ENCODE data around the gene FAHD1.
"Not testable (repeated sequence)": the region's sequence is repeated elsewhere in the genome, so short reads cannot be mapped to it uniquely, and the experiment has no call there.

FAHD1 gene

GRCh38 chr16:1870365-1871082 is 43.5 kb downstream of the FAHD1 start:
- Histone ChIP-seq H3K4me3 (ENCODE audit: low read length) (no peak overlapping the region), H3K4me1 (ENCODE audit: control insufficient read depth, insufficient read depth, low read length) (peaks cover 2% of the 10 kb centered on the region; the same call in 1 of the 2 replicates), H3K27me3 (ENCODE audit: control insufficient read depth, insufficient read depth, low read length) (no peaks in the 10 kb centered on the region; the same call in 1 of the 2 replicates), H3K9me3 (ENCODE audit: control insufficient read depth, insufficient read depth, low read length) (no peaks in the 10 kb centered on the region), H3K36me3 (ENCODE audit: control insufficient read depth, insufficient read depth, low read length) (no peaks in the 10 kb centered on the region), H3K27ac (ENCODE audit: low read length) (no peak overlapping the region)
- WGBS (ENCODE audit: insufficient coverage, insufficient read length), result no CpG with 5 or more reads among the region's 9 CpGs
- DNase-seq (ENCODE audit: low read depth, low spot score), result no peak

GRCh38 chr16:1871974-1872635 is 45.1 kb downstream of the FAHD1 start, which contains the start of gene MEIOB:
TSS of gene MEIOB (minus strand) at chr16:1872164. CDS start at chr16:1868175, 3,989 bp downstream.
- DNase-seq (ENCODE audit: low read depth, low spot score), result peak; percentile 18
- H3K27me3 ChIP-seq (ENCODE audit: control insufficient read depth, insufficient read depth, low read length), result no peaks in the 10 kb centered on the region; the same call in 1 of the 2 replicates
- H3K36me3 ChIP-seq (ENCODE audit: control insufficient read depth, insufficient read depth, low read length), result no peaks in the 10 kb centered on the region
- H3K27ac ChIP-seq (ENCODE audit: low read length), result no peak within 1 kb of the TSS
- WGBS (ENCODE audit: insufficient coverage, insufficient read length), result no CpG with 5 or more reads among the region's 68 CpGs
- H3K4me3 ChIP-seq (ENCODE audit: low read length), result peak within 1 kb of the TSS; percentile 29; the same call in 1 of the 2 replicates
- H3K4me1 ChIP-seq (ENCODE audit: control insufficient read depth, insufficient read depth, low read length), result peaks cover 2% of the 10 kb centered on the region; the same call in 1 of the 2 replicates
- no peaks in the 10 kb centered on the region for H3K9me3 ChIP-seq (ENCODE audit: control insufficient read depth, insufficient read depth, low read length)

DNA sequence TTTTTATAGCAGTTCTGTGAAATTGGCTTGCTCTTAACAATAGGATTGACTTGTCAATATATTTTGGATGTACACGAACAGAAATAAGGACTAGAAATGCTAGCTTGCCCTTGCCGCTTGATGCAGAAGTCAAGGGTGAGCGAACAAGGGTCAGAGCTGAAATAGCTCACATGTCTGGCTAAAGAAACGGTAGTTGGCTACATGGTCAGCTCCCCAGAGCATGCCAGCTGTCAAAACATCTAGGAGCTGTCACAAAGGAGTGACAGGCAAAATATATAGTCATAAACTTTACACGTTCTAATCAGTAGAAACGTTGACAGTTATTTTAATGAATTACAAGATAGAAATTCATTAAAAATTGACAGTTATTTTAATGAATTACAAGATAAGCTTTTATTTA is 47.8 kb downstream of the FAHD1 start:
- Histone ChIP-seq H3K27me3 (ENCODE audit: control insufficient read depth, insufficient read depth, low read length) (no peaks in the 10 kb centered on the region; the same call in 1 of the 2 replicates), H3K27ac (ENCODE audit: low read length) (no peak overlapping the region), H3K9me3 (ENCODE audit: control insufficient read depth, insufficient read depth, low read length) (no peaks in the 10 kb centered on the region), H3K4me3 (ENCODE audit: low read length) (no peak overlapping the region), H3K36me3 (ENCODE audit: control insufficient read depth, insufficient read depth, low read length) (no peaks in the 10 kb centered on the region), H3K4me1 (ENCODE audit: control insufficient read depth, insufficient read depth, low read length) (peaks cover 2% of the 10 kb centered on the region; the same call in 1 of the 2 replicates)
- no CpG with 5 or more reads among the region's 6 CpGs for WGBS (ENCODE audit: insufficient coverage, insufficient read length)
- DNase-seq (ENCODE audit: low read depth, low spot score), result no peak

DNA sequence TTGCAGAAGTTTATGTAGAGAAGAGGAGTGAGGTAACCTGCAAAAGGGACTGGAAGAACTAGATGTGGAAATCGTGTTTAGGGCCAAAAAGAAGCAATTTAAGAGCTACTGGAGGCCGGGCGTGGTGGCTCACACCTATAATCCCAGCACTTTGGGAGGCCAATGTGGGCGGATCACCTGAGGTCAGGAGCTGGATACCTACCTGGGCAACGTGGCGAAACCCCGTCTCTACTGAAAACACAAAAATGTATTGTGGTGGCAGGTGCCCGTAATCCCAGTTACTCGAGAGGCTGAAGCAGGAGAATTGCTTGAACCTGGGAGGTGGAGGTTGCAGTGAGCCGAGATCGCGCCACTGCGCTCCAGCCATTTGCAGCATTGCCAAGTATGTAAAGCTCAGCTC is 49.1 kb downstream of the FAHD1 start:
- H3K4me3 ChIP-seq (ENCODE audit: low read length); H3K9me3 ChIP-seq (ENCODE audit: control insufficient read depth, insufficient read depth, low read length); H3K4me1 ChIP-seq (ENCODE audit: control insufficient read depth, insufficient read depth, low read length); H3K36me3 ChIP-seq (ENCODE audit: control insufficient read depth, insufficient read depth, low read length); H3K27me3 ChIP-seq (ENCODE audit: control insufficient read depth, insufficient read depth, low read length); DNase-seq (ENCODE audit: low read depth, low spot score); H3K27ac ChIP-seq (ENCODE audit: low read length): not testable (repeated sequence)
- no CpG with 5 or more reads among the region's 13 CpGs for WGBS (ENCODE audit: insufficient coverage, insufficient read length)

GRCh38 chr16:1876468-1876867 is 49.5 kb downstream of the FAHD1 start:
- WGBS (ENCODE audit: insufficient coverage, insufficient read length), result no CpG with 5 or more reads among the region's 7 CpGs

GRCh38 chr16:1877089-1877488 is 50.1 kb downstream of the FAHD1 start:
- no peaks in the 10 kb centered on the region for H3K9me3 ChIP-seq (ENCODE audit: control insufficient read depth, insufficient read depth, low read length)
- no peak overlapping the region for H3K4me3 ChIP-seq (ENCODE audit: low read length)
- no peak for DNase-seq (ENCODE audit: low read depth, low spot score)
- no peak overlapping the region for H3K27ac ChIP-seq (ENCODE audit: low read length)
- no peaks in the 10 kb centered on the region for H3K36me3 ChIP-seq (ENCODE audit: control insufficient read depth, insufficient read depth, low read length)
- H3K27me3 ChIP-seq (ENCODE audit: control insufficient read depth, insufficient read depth, low read length), result no peaks in the 10 kb centered on the region; the same call in 1 of the 2 replicates
- no CpG with 5 or more reads among the region's 6 CpGs for WGBS (ENCODE audit: insufficient coverage, insufficient read length)
- H3K4me1 ChIP-seq (ENCODE audit: control insufficient read depth, insufficient read depth, low read length), result no peaks in the 10 kb centered on the region

More at GRCh38 chr16:1876468-1876867, 49.5 kb downstream of the FAHD1 start:
- Histone ChIP-seq H3K27me3 (ENCODE audit: control insufficient read depth, insufficient read depth, low read length) (no peaks in the 10 kb centered on the region; the same call in 1 of the 2 replicates), H3K4me1 (ENCODE audit: control insufficient read depth, insufficient read depth, low read length) (peaks cover 2% of the 10 kb centered on the region; the same call in 1 of the 2 replicates), H3K36me3 (ENCODE audit: control insufficient read depth, insufficient read depth, low read length) (no peaks in the 10 kb centered on the region), H3K27ac (ENCODE audit: low read length) (no peak overlapping the region), H3K9me3 (ENCODE audit: control insufficient read depth, insufficient read depth, low read length) (no peaks in the 10 kb centered on the region), H3K4me3 (ENCODE audit: low read length) (no peak overlapping the region)
- DNase-seq (ENCODE audit: low read depth, low spot score), result no peak

DNA sequence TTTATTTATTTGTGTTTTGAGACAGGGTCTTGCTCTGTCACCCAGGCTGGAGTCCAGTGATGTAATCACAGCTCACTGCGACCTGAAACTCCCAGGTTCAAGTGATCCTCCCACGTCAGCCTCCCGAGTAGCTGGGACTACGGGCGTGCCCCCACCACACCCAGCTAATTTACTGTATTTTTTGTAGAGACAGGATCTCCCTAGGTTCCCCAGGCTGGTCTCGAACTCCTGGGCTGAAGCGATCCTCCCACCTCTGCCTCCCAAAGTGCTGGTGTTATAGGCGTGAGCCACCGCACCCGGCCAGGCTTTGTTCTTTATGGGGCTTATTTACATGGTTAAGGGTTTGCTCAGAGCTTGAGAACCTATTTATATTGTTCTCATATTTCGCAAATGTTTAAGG is 50.8 kb downstream of the FAHD1 start:
- H3K36me3 ChIP-seq (ENCODE audit: control insufficient read depth, insufficient read depth, low read length), result no peaks in the 10 kb centered on the region
- WGBS (ENCODE audit: insufficient coverage, insufficient read length), result no CpG with 5 or more reads among the region's 11 CpGs
- no peaks in the 10 kb centered on the region for H3K4me1 ChIP-seq (ENCODE audit: control insufficient read depth, insufficient read depth, low read length)
- H3K9me3 ChIP-seq (ENCODE audit: control insufficient read depth, insufficient read depth, low read length), result no peaks in the 10 kb centered on the region
- no peak overlapping the region for H3K27ac ChIP-seq (ENCODE audit: low read length)
- no peak for DNase-seq (ENCODE audit: low read depth, low spot score)
- H3K4me3 ChIP-seq (ENCODE audit: low read length), result no peak overlapping the region
- H3K27me3 ChIP-seq (ENCODE audit: control insufficient read depth, insufficient read depth, low read length), result no peaks in the 10 kb centered on the region

GRCh38 chr16:1878256-1878655 is 51.2 kb downstream of the FAHD1 start:
- no peak overlapping the region for H3K4me3 ChIP-seq (ENCODE audit: low read length)
- H3K27ac ChIP-seq (ENCODE audit: low read length), result no peak overlapping the region
- WGBS (ENCODE audit: insufficient coverage, insufficient read length), result no CpG with 5 or more reads among the region's 5 CpGs
- DNase-seq (ENCODE audit: low read depth, low spot score), result no peak
- no peaks in the 10 kb centered on the region for H3K36me3 ChIP-seq (ENCODE audit: control insufficient read depth, insufficient read depth, low read length)
- no peaks in the 10 kb centered on the region for H3K4me1 ChIP-seq (ENCODE audit: control insufficient read depth, insufficient read depth, low read length)
- H3K9me3 ChIP-seq (ENCODE audit: control insufficient read depth, insufficient read depth, low read length), result no peaks in the 10 kb centered on the region
- no peaks in the 10 kb centered on the region for H3K27me3 ChIP-seq (ENCODE audit: control insufficient read depth, insufficient read depth, low read length)

Measured in iPS DF 6.9 (cell line).